HUDEP-2 (cell line): ENCODE results near the gene OR52N1.

Source experiments
- DNase-seq, 76 experiments: peaks; one replicate each; lab custom pipeline; 2025; ENCODE audit not compliant: unreplicated experiment in 76 of 76; lab: John Stamatoyannopoulos, UW

Gene OR52N1

GRCh38 chr11:5791165-5791564 lies at the start of gene OR52N1:
TSS of gene OR52N1 (minus strand) at chr11:5791265. CDS start at chr11:5788816, 2,449 bp downstream.
- DNase-seq, result no peak

- DNase-seq, result no peak
Measured at GRCh38 chr11:5837695-5838094, 46.6 kb upstream of the OR52N1 start.

- no peak for DNase-seq
Measured at GRCh38 chr11:5833446-5833845, 42.4 kb upstream of the OR52N1 start.

- DNase-seq, result no peak
Measured at GRCh38 chr11:5831196-5831829, 40.2 kb upstream of the OR52N1 start.

- no peak for DNase-seq
Measured at GRCh38 chr11:5818245-5818886, 27.3 kb upstream of the OR52N1 start.

- no peak for DNase-seq
Measured at GRCh38 chr11:5815534-5815933, 24.5 kb upstream of the OR52N1 start.

GRCh38 chr11:5809905-5810795 lies 19.1 kb upstream of the OR52N1 start:
- peak in 15 of 76 experiments; percentile 2 to 47 (median 13) for DNase-seq

- peak in 1 of 76 experiments; percentile 6 for DNase-seq
Measured at GRCh38 chr11:5809122-5809519, 18.1 kb upstream of the OR52N1 start.

- peak in 63 of 76 experiments; percentile 4 to 74 (median 44) for DNase-seq
Measured at GRCh38 chr11:5808500-5809121, 17.5 kb upstream of the OR52N1 start, which contains the start of gene OR52N2. TSS of gene OR52N2 (plus strand) at chr11:5808924. CDS start at chr11:5820336, 11,412 bp downstream.

- peak in 1 of 76 experiments; percentile 1 for DNase-seq
Measured at GRCh38 chr11:5807580-5807979, 16.5 kb upstream of the OR52N1 start.

GRCh38 chr11:5803982-5804381 lies 12.9 kb upstream of the OR52N1 start:
- DNase-seq, result no peak

- no peak for DNase-seq
Measured at GRCh38 chr11:5796541-5796940, 5.5 kb upstream of the OR52N1 start.

- DNase-seq, result no peak
Measured at GRCh38 chr11:5783255-5783654, 7.8 kb downstream of the OR52N1 start, which contains the start of gene OR52N5. TSS of gene OR52N5 (minus strand) at chr11:5783355. CDS start at chr11:5778634, 4,721 bp downstream.

- no peak for DNase-seq
Measured at GRCh38 chr11:5767056-5767455, 24.0 kb downstream of the OR52N1 start.

GRCh38 chr11:5753943-5754342 lies 37.1 kb downstream of the OR52N1 start, which contains the start of gene OR52N4:
TSS of gene OR52N4 (plus strand) at chr11:5754243. CDS start at chr11:5754741, 498 bp downstream.
- no peak for DNase-seq

GRCh38 chr11:5749836-5750235 lies 41.2 kb downstream of the OR52N1 start:
- DNase-seq, result no peak

- no peak for DNase-seq
Measured at GRCh38 chr11:5746614-5747013, 44.5 kb downstream of the OR52N1 start.

- no peak for DNase-seq
Measured at GRCh38 chr11:5738431-5738830, 52.6 kb downstream of the OR52N1 start.

- DNase-seq, result no peak
Measured at GRCh38 chr11:5737670-5738392, 53.2 kb downstream of the OR52N1 start.

- no peak for DNase-seq
Measured at GRCh38 chr11:5737091-5737490, 54.0 kb downstream of the OR52N1 start.
